AG09309 (cell line): ENCODE data around the gene RSPH1.

Experiments
- DNase-seq: peaks from one replicate; pipeline ENCODE4 v3.0.0-alpha.2; 2010; ENCODE audit warnings: low read depth
- H3K4me3 ChIP-seq: 2 replicates; pipeline ENCODE4 v1.5.1; 2011; ENCODE audit warnings: mild to moderate bottlenecking, low read depth, low read length, moderate library complexity; ENCODE audit not compliant: control insufficient read depth
- TF ChIP-seq, protein P1 (sequence below): IDR thresholded peaks from 2 replicates; pipeline ENCODE4 v1.5.1; 2011; ENCODE audit warnings: mild to moderate bottlenecking, low read depth, low read length, inconsistent platforms; ENCODE audit not compliant: insufficient read depth, control insufficient read depth; ENCODE audit errors: missing control alignments

Gene RSPH1

DNA sequence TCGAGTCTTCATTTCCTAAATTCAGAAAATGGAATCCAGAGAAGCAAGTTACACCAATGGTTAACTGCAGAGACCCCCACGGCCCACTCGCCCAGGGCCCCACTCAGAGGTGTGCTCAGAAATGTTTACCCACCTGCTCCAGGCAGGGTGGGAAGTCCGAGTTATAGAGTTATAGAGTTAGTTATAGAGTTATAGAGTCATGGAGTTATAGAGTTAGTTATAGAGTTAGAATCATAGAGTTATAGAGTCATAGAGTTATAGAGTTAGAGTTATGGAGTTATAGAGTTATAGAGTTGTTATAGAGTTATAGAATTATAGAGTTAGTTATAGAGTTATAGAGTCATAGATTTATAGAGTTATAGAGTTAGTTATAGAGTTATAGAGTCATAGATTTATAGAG is 60.6 kb downstream of the RSPH1 start:
- H3K4me3 ChIP-seq = no peak overlapping the region
- TF ChIP-seq, protein P1, sequence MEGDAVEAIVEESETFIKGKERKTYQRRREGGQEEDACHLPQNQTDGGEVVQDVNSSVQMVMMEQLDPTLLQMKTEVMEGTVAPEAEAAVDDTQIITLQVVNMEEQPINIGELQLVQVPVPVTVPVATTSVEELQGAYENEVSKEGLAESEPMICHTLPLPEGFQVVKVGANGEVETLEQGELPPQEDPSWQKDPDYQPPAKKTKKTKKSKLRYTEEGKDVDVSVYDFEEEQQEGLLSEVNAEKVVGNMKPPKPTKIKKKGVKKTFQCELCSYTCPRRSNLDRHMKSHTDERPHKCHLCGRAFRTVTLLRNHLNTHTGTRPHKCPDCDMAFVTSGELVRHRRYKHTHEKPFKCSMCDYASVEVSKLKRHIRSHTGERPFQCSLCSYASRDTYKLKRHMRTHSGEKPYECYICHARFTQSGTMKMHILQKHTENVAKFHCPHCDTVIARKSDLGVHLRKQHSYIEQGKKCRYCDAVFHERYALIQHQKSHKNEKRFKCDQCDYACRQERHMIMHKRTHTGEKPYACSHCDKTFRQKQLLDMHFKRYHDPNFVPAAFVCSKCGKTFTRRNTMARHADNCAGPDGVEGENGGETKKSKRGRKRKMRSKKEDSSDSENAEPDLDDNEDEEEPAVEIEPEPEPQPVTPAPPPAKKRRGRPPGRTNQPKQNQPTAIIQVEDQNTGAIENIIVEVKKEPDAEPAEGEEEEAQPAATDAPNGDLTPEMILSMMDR = no peak
- DNase-seq = no peak

DNA sequence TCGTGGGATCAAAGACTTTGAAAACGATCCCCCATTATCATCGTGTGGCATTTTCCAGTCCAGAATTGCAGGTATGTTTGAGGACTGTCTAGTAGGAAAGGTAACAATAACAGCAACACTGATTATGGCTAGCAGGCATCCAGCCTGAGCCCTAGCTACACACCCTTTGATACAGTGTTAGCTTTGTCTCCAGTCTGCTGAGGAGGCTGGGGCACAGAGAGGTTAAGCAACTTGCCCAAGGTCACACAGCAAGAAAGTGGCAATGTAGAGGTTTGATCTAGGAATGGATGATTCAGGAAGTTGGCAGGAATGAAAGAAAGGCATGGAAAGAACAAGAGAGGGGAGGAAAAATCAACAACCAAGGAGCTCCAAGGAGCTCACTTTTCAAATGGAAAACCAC is 61.1 kb downstream of the RSPH1 start:
- TF ChIP-seq, protein P1 = no peak
- DNase-seq = no peak
- no peak overlapping the region for H3K4me3 ChIP-seq

DNA sequence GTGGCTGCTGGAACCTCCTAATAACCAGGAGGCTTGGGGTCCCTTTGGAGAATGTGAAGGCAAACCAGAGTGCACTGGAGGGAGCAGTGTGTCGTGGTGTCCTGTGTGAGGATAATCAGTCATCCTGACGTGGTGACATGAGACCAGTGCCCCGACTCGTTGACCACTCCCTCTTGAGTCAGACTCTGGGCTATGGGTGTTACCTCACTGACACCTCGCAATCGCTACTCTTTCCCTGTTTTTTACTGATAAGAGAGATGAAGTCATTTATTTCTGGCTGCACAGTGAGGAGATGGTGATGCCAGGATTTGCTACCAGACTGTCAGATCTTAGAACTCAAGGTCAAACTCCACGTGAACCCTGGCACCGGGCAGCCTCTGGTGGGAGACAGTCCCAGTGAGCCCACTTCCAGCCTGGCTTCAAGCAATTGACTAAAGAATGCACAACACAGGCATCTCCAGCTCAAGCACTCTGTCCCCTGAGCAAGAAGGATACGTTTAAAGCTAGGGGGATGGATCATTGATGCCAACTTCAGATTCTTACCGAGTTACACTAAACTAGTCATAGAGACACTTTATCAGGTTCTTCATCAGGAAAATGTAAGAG is 62.0 kb downstream of the RSPH1 start:
- no peak overlapping the region for H3K4me3 ChIP-seq
- no peak for DNase-seq
- TF ChIP-seq, protein P1 = no peak

DNA sequence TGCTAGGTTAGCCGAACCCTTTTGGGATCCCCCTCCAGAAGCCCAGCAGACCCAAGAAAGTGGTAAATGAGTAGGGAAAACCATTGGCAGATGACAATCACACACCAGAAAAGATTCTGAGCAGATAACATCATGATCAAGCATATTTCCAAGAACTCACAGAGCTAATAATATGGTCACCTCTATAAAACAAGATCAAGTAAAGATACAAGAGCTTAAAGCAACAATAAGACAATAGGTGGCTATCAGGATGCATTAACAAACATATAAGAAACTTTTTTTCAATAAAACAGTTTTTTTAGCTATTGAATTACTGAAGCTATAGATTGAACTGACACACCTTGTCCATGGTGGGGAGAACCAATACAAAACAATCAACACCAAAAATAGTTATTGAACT is 63.3 kb downstream of the RSPH1 start:
- DNase-seq = no peak
- no peak overlapping the region for H3K4me3 ChIP-seq
- TF ChIP-seq, protein P1 = no peak

DNA sequence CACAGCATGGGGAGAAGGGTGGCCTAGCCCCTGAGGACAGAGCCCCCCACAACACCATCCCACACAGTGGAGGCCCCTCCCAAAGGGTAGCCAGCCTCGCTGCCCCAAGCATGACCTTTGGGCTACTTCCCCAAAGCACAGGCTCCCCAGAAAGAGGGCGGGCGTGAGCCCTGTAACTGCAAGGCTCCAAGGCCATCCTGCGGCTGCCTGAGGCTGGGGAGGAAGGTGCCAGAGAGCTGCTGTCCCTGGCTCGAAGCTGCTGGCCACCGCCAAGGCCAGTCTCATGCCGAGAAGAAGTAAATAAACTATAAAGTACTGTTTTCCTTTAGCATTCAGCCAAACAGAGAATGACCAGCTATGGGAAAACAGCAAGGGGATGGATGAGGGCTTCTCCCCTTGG is 64.8 kb downstream of the RSPH1 start:
- TF ChIP-seq, protein P1 = no peak
- DNase-seq = no peak
- H3K4me3 ChIP-seq = no peak overlapping the region

DNA sequence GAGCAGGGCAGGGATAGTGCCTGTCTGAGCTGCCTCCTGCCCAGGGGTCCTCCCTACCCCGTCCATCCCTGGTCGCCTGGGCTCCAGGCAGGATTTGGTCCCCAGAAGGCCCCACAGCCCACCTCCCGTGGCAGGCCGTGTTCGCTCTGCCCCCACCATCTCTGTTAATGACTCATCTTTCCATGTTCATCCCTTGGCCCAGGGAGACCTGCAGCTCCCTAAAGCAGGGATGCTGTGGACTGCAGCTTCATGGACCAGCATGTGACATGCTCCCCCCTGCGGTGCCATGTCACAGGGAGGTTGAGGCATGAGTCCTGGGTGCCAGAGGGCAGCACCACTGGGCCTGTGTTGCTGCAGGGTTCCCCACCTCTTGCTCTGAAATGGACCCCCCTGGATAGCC is 65.5 kb downstream of the RSPH1 start:
- TF ChIP-seq, protein P1 = no peak
- H3K4me3 ChIP-seq = no peak overlapping the region

DNA sequence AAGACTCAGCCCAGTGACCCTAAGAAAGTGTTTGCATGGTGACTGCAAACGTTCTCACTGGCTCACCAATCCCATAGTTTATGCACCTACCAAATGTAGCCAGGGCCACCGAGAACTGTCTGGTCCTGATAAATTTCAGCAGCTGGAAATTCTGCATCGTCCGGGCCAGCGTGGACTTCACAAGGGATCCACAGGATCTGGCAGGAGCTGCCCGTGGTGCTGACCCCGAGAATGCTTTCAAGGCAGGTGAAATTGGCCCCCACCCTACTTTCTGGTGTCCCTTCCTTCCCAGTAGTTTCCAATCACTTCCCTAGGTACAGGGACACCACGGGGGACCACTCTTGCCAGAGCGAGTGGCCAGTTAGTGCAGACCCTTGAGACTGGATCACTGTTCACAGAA is 66.2 kb downstream of the RSPH1 start:
- TF ChIP-seq, protein P1 = no peak
- no peak for DNase-seq
- H3K4me3 ChIP-seq = no peak overlapping the region

More for the DNA sequence above, 65.5 kb downstream of the RSPH1 start:
- DNase-seq = no peak
